ENCODE measurements around the gene PARVB. TPM values are rescaled to one million over a fixed set of nuclear protein-coding genes. Genes with fewer than 3 reads are reported as not detected.

PARVB gene
- total and polyA plus RNA-seq, 10 of the 15 experiments (the other 5 are each of a cell fraction or from before 2014, with no cell fraction given), result 5.2 to 264 (median 76.0) TPM

- TF ChIP-seq, protein P1, sequence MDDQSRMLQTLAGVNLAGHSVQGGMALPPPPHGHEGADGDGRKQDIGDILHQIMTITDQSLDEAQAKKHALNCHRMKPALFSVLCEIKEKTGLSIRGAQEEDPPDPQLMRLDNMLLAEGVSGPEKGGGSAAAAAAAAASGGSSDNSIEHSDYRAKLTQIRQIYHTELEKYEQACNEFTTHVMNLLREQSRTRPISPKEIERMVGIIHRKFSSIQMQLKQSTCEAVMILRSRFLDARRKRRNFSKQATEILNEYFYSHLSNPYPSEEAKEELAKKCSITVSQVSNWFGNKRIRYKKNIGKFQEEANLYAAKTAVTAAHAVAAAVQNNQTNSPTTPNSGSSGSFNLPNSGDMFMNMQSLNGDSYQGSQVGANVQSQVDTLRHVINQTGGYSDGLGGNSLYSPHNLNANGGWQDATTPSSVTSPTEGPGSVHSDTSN (IDR thresholded peaks at IDR 0.05; ENCODE audit: insufficient replicate concordance, low read depth, low read length), result no peak
- TF ChIP-seq ETV6 (conservative IDR thresholded peaks at IDR 0.05 in 1 of 2, IDR thresholded peaks at IDR 0.05 in 1 of 2; ENCODE audit: borderline replicate concordance in 1 of 2, low read depth in 1 of 2), result peak in 1 of 2 experiments; percentile 26; a peak in 2 of 4 replicates
- no peak for TF ChIP-seq CHD1 (IDR thresholded peaks at IDR 0.05; ENCODE audit: low read depth, low read length)
- no peak for TF ChIP-seq HDAC2 (IDR thresholded peaks at IDR 0.05)
- no peak for TF ChIP-seq ASH2L (IDR thresholded peaks at IDR 0.05; ENCODE audit: borderline replicate concordance, low read depth)
- no peak for TF ChIP-seq PML (IDR thresholded peaks at IDR 0.05; ENCODE audit: low read length)
- TF ChIP-seq ZNF24 (IDR thresholded peaks at IDR 0.05), result no peak
- no peak for TF ChIP-seq KDM1A (IDR thresholded peaks at IDR 0.05; ENCODE audit: borderline replicate concordance)
- TF ChIP-seq CREB1 (IDR thresholded peaks at IDR 0.05; ENCODE audit: low read depth), result no peak
- TF ChIP-seq PAX8 (IDR thresholded peaks at IDR 0.05), result no peak
- peak; percentile 64; the same call in 1 of the 2 replicates for TF ChIP-seq MEF2A (IDR thresholded peaks at IDR 0.05; ENCODE audit: insufficient read depth, low read depth, low read length)
- TF ChIP-seq, protein P2, sequence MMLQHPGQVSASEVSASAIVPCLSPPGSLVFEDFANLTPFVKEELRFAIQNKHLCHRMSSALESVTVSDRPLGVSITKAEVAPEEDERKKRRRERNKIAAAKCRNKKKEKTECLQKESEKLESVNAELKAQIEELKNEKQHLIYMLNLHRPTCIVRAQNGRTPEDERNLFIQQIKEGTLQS (IDR thresholded peaks at IDR 0.05; ENCODE audit: borderline replicate concordance, extremely low read depth, low read depth, low read length), result no peak
- no peak for TF ChIP-seq ZNF622 (IDR thresholded peaks at IDR 0.05)
- no peak for TF ChIP-seq STAT3 (IDR thresholded peaks at IDR 0.05; ENCODE audit: low read depth, low read length)
- no peak for TF ChIP-seq LARP7 (IDR thresholded peaks at IDR 0.05)
- TF ChIP-seq, protein P3, sequence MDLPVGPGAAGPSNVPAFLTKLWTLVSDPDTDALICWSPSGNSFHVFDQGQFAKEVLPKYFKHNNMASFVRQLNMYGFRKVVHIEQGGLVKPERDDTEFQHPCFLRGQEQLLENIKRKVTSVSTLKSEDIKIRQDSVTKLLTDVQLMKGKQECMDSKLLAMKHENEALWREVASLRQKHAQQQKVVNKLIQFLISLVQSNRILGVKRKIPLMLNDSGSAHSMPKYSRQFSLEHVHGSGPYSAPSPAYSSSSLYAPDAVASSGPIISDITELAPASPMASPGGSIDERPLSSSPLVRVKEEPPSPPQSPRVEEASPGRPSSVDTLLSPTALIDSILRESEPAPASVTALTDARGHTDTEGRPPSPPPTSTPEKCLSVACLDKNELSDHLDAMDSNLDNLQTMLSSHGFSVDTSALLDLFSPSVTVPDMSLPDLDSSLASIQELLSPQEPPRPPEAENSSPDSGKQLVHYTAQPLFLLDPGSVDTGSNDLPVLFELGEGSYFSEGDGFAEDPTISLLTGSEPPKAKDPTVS (IDR thresholded peaks at IDR 0.05; ENCODE audit: low read depth, low read length), result no peak
- TF ChIP-seq, protein P4, sequence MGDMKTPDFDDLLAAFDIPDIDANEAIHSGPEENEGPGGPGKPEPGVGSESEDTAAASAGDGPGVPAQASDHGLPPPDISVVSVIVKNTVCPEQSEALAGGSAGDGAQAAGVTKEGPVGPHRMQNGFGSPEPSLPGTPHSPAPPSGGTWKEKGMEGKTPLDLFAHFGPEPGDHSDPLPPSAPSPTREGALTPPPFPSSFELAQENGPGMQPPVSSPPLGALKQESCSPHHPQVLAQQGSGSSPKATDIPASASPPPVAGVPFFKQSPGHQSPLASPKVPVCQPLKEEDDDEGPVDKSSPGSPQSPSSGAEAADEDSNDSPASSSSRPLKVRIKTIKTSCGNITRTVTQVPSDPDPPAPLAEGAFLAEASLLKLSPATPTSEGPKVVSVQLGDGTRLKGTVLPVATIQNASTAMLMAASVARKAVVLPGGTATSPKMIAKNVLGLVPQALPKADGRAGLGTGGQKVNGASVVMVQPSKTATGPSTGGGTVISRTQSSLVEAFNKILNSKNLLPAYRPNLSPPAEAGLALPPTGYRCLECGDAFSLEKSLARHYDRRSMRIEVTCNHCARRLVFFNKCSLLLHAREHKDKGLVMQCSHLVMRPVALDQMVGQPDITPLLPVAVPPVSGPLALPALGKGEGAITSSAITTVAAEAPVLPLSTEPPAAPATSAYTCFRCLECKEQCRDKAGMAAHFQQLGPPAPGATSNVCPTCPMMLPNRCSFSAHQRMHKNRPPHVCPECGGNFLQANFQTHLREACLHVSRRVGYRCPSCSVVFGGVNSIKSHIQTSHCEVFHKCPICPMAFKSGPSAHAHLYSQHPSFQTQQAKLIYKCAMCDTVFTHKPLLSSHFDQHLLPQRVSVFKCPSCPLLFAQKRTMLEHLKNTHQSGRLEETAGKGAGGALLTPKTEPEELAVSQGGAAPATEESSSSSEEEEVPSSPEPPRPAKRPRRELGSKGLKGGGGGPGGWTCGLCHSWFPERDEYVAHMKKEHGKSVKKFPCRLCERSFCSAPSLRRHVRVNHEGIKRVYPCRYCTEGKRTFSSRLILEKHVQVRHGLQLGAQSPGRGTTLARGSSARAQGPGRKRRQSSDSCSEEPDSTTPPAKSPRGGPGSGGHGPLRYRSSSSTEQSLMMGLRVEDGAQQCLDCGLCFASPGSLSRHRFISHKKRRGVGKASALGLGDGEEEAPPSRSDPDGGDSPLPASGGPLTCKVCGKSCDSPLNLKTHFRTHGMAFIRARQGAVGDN (IDR thresholded peaks at IDR 0.05), result peak; percentile 98
- TF ChIP-seq FOS (IDR thresholded peaks at IDR 0.05; ENCODE audit: borderline replicate concordance, extremely low read depth, insufficient read length), result no peak
- TF ChIP-seq YY1 (IDR thresholded peaks at IDR 0.05; ENCODE audit: low read depth, low read length), result no peak
- no peak for TF ChIP-seq RCOR1 (conservative IDR thresholded peaks at IDR 0.05; ENCODE audit: low read depth, low read length)
- no peak for TF ChIP-seq BRCA1 (IDR thresholded peaks at IDR 0.05; ENCODE audit: low read depth, low read length)
- 0 out of 2 replicates have a peak, but pooled peaks have one; percentile 66 for TF ChIP-seq TCF3 (IDR thresholded peaks at IDR 0.05; ENCODE audit: borderline replicate concordance, insufficient read depth, low read depth, low read length)
- peak; percentile 56 for TF ChIP-seq RELA (IDR thresholded peaks at IDR 0.05; ENCODE audit: borderline replicate concordance, partially characterized antibody)
- TF ChIP-seq ZNF274 (IDR thresholded peaks at IDR 0.05; ENCODE audit: insufficient read depth, insufficient read length), result no peak
- no peak for TF ChIP-seq HCFC1 (IDR thresholded peaks at IDR 0.05; ENCODE audit: low read length)
These were observed 44.5 kb downstream of the PARVB start (continued) for GRCh38 chr22:44068422-44069191.

Measured in GM12878 (cell line).